Epithelial cell of prostate (primary cell): Measurements from ENCODE around the gene RARG.
"Not testable (repeated sequence)": the region's sequence is repeated elsewhere in the genome, so short reads cannot be mapped to it uniquely, and the experiment has no call there.

Source experiments
- DNase-seq: peaks from one replicate; pipeline ENCODE4 v3.0.0-alpha.2; 2011; ENCODE audit warnings: low read depth, low spot score
- H3K27ac ChIP-seq: fragments of 450-650 bp; 2 replicates; pipeline ENCODE4 v1.5.1; 2017; ENCODE audit warnings: mild to moderate bottlenecking

The RARG gene

GRCh38 chr12:53214221-53214620 is 17.8 kb downstream of the RARG start:
- no peak for DNase-seq
- no peak overlapping the region for H3K27ac ChIP-seq

GRCh38 chr12:53213348-53213747 is 18.7 kb downstream of the RARG start:
- no peak for DNase-seq
- H3K27ac ChIP-seq: no peak overlapping the region

GRCh38 chr12:53212931-53213330 is 19.1 kb downstream of the RARG start:
- H3K27ac ChIP-seq: no peak overlapping the region
- DNase-seq: no peak

- no peak overlapping the region for H3K27ac ChIP-seq
- no peak for DNase-seq
These were observed 20.3 kb downstream of the RARG start for GRCh38 chr12:53211476-53212381.

GRCh38 chr12:53210843-53211242 is 21.2 kb downstream of the RARG start:
- no peak overlapping the region for H3K27ac ChIP-seq
- DNase-seq: no peak

- H3K27ac ChIP-seq: no peak overlapping the region
- no peak for DNase-seq
These were observed 23.0 kb downstream of the RARG start for GRCh38 chr12:53208877-53209463.

- no peak overlapping the region for H3K27ac ChIP-seq
- DNase-seq: no peak
These were observed 23.6 kb downstream of the RARG start for GRCh38 chr12:53208435-53208834.

- H3K27ac ChIP-seq: no peak within 1 kb of the TSS
- no peak for DNase-seq
These were observed 25.0 kb downstream of the RARG start, which contains the start of gene ITGB7 for GRCh38 chr12:53207042-53207441. TSS of gene ITGB7 (minus strand) at chr12:53207251. CDS start at chr12:53200443, 6,808 bp downstream.

GRCh38 chr12:53205747-53206419 is 26.1 kb downstream of the RARG start:
- no peak overlapping the region for H3K27ac ChIP-seq
- no peak for DNase-seq

- no peak overlapping the region for H3K27ac ChIP-seq
- no peak for DNase-seq
These were observed 27.7 kb downstream of the RARG start for GRCh38 chr12:53204351-53204750.

GRCh38 chr12:53202316-53202715 is 29.7 kb downstream of the RARG start:
- not testable (repeated sequence) for DNase-seq, H3K27ac ChIP-seq

GRCh38 chr12:53201639-53202038 is 30.4 kb downstream of the RARG start:
- no peak overlapping the region for H3K27ac ChIP-seq
- DNase-seq: no peak

GRCh38 chr12:53201177-53201541 is 30.9 kb downstream of the RARG start:
- H3K27ac ChIP-seq: no peak overlapping the region
- DNase-seq: no peak

- H3K27ac ChIP-seq: no peak overlapping the region
- no peak for DNase-seq
These were observed 31.4 kb downstream of the RARG start for GRCh38 chr12:53200458-53201176.

- DNase-seq: no peak
- H3K27ac ChIP-seq: no peak overlapping the region
These were observed 31.9 kb downstream of the RARG start for GRCh38 chr12:53200107-53200457.

GRCh38 chr12:53199700-53200099 is 32.3 kb downstream of the RARG start:
- DNase-seq: no peak
- no peak overlapping the region for H3K27ac ChIP-seq

- H3K27ac ChIP-seq: no peak overlapping the region
- DNase-seq: no peak
These were observed 33.4 kb downstream of the RARG start for GRCh38 chr12:53198486-53199110.

GRCh38 chr12:53197011-53197640 is 34.9 kb downstream of the RARG start:
- no peak for DNase-seq
- H3K27ac ChIP-seq: no peak overlapping the region

GRCh38 chr12:53196486-53196885 is 35.5 kb downstream of the RARG start:
- H3K27ac ChIP-seq: no peak overlapping the region
- no peak for DNase-seq
